Mucosa of descending colon (tissue), 3 donors: ENCODE measurements around the gene HS6ST1. TPM values are rescaled to one million over a fixed set of nuclear protein-coding genes. Genes with fewer than 3 reads are reported as not detected.

Source experiments
- ATAC-seq: fragments of 200-7000 bp; cut with Tn5 transposase; one replicate; pipeline ENCODE4 v1.9.1; 2020; ENCODE audit warnings: mild to moderate bottlenecking, moderate library complexity
- DNase-seq, 3 donors: peaks; one replicate each; pipeline ENCODE4 v3.0.0-alpha.2; 2020
- H3K36me3 ChIP-seq: fragments of 200-600 bp; one replicate; pipeline ENCODE4 v1.8.0; 2021; ENCODE audit warnings: low read depth, mild to moderate bottlenecking
- H3K4me1 ChIP-seq: fragments of 200-600 bp; one replicate; pipeline ENCODE4 v1.8.0; 2021; ENCODE audit warnings: low read depth, mild to moderate bottlenecking
- H3K4me3 ChIP-seq: fragments of 200-600 bp; one replicate; pipeline ENCODE4 v1.8.0; 2021; ENCODE audit warnings: mild to moderate bottlenecking
- H3K9me3 ChIP-seq: fragments of 200-600 bp; one replicate; pipeline ENCODE4 v1.8.0; 2021; ENCODE audit warnings: mild to moderate bottlenecking
- intact Hi-C, 2 donors: fragments of 100-400 bp; cut with DNase I in 1 of 2; cut with micrococcal nuclease in 1 of 2; formaldehyde crosslinking; loops; one replicate each; pipeline versions ENCODE4 v1.11.0 to v1.11.1; 2022; cut with DNase I, micrococcal nuclease
- total RNA-seq, 3 donors: library from RNA; stranded (reverse); fragmentation: NEBNext Ultra II Directional in 2 of 3; extraction: Animal tissue kit (Norgen Biotek cat#: 25700) in 2 of 3; gene quantifications; one replicate each; pipeline versions ENCODE4 v1.2.1 to v1.2.4, GENCODE V29; 2021 to 2023
- TF ChIP-seq, protein P1 (sequence below): fragments of 200-600 bp; IDR thresholded peaks from one replicate; pipeline ENCODE4 v1.8.0; 2022; ENCODE audit warnings: antibody characterized with exemption, mild to moderate bottlenecking
- donor health status: DM: no; HTN: no; CAD: no; lungs with moderate emphysema.
- donor health status: DM: no; HTN: no; CAD: no.
- donor health status: DM: no; HTN: yes; CAD: no.

HS6ST1 gene
- total RNA-seq, 3 donors from 2014 or later: 30.8 to 39.6 (median 32.2) TPM

DNA sequence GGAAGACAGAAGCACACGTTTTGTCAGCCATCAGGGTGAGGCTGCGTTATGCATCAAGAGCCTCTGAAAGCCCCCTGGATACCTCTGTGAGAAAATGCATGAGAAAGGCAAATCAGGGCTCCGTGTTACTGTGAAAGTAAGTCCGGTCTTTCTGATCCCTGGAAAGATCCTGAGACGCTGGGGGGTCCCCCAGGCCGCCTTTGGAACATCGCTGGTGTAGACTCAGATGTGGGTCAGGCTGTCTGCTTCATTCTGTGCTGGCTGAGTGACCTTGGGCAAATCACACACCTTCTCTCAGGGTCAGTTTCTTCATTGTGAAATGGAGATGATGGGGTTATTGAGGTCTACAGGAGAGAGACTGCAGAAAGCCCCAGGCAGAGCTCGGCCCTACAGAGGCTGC lies 42.0 kb upstream of the HS6ST1 start:
- no peak for ATAC-seq
- intact Hi-C loops: no loop called here
- Histone ChIP-seq H3K4me3 (no peak overlapping the region), H3K4me1 (no peaks in the 10 kb centered on the region), H3K9me3 (no peaks in the 10 kb centered on the region), H3K36me3 (no peaks in the 10 kb centered on the region)
- no peak for DNase-seq
- TF ChIP-seq, protein P1, sequence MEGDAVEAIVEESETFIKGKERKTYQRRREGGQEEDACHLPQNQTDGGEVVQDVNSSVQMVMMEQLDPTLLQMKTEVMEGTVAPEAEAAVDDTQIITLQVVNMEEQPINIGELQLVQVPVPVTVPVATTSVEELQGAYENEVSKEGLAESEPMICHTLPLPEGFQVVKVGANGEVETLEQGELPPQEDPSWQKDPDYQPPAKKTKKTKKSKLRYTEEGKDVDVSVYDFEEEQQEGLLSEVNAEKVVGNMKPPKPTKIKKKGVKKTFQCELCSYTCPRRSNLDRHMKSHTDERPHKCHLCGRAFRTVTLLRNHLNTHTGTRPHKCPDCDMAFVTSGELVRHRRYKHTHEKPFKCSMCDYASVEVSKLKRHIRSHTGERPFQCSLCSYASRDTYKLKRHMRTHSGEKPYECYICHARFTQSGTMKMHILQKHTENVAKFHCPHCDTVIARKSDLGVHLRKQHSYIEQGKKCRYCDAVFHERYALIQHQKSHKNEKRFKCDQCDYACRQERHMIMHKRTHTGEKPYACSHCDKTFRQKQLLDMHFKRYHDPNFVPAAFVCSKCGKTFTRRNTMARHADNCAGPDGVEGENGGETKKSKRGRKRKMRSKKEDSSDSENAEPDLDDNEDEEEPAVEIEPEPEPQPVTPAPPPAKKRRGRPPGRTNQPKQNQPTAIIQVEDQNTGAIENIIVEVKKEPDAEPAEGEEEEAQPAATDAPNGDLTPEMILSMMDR: no peak

DNA sequence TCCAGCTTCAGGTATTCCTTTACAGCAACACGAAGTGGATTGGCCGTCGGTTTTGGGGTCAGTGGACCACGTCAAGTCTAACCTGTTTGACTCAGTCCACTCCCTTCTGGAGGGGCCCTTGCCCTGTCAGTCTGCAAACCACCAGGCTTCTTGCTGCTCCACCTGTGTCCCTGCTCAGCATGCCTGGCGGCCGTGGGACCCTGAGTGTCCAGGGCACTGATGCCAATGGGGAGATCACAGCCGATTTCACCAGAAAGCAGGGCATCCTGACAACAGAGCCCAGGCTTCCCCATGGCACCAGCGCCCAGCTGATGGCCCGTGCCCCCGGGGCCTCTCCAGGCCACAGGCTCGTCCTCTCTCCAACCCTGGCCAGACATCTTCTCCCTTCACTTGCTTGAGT lies 41.2 kb upstream of the HS6ST1 start:
- DNase-seq (no peak), ATAC-seq (no peak)
- H3K36me3 ChIP-seq: no peaks in the 10 kb centered on the region
- H3K4me3 ChIP-seq: no peak overlapping the region
- H3K9me3 ChIP-seq: no peaks in the 10 kb centered on the region
- TF ChIP-seq, protein P1: no peak
- H3K4me1 ChIP-seq: no peaks in the 10 kb centered on the region
- intact Hi-C loops: no loop called here

DNA sequence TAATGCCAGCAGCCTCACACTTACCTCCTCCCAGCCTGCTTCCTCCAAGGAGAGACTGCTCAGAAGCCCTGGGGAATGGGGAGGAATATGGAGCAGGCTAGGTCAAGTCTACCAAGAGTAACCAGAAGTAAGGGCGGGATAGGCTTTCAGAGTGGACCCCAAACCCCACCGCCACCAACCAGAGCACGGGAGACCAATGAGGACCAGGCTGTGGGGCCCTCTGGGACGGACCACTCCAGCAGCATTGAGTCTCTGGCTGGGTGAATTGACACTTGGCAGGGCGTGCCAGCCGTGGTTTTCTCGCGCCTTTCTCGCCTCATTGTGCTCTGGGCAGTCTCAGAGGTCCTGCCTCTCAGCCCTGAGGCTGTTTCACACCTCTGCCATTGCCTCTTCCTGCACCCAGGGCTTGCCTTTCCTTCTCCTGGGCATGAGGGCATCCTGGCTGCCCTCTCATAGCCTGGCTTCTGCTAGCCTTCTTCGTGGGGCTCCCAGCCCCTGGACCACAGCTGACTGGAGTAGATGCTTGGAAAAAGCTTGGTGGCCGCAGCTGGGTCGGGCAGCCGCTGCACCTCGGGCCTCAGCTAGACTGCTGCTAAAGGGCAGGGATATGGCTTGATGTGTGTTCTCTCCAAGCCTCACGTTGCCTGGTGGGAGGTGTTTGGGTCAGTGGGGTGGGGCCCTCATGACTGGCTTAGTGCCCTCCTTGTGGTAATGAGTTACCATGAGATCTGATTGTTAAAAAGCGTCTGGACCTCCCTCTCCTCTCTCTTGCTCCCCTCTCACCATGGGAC lies 40.5 kb upstream of the HS6ST1 start:
- DNase-seq: no peak
- no peak overlapping the region for H3K4me3 ChIP-seq
- TF ChIP-seq, protein P1: no peak

DNA sequence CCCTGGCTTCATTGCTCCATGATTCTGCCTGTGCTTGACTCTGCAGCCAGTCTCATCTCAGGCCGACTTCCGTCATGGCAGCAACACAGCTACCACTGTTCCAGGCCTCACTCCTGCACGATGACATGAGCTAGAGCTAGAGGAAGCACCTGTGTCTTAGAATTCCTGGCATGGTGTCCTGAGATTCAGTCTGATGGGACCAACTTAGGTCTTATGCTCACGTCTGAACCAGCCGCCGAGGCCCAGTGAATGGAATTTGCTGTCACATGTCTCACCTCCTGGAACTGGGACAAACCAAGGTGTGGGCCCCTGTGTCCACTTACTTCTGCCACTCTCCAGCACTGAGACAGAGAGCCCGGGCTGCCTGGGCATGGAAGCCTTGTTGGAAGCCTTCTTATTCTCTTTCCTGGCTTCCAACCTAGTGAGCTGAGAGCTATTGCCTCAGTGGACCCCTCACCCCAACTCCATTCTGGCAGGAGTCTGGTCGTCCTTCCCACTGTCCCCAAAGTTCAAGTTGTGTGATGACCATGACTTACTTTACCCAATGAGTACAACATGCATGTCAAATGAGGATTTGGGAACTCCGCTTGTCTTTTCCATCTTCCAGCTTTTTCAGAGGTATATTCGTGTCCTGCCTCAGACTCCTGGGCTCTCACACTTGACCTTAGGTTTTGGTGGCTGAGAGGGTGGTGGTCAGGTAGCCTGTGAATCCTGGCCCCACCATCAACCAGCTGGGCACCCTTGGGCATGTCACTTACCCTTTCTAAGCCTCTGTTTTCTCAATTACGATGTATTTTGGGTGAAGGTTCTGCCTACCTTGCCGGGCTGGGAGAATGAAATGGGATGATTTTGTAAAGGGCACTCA lies 39.1 kb upstream of the HS6ST1 start:
- ATAC-seq (no peak), DNase-seq (no peak)
- intact Hi-C loops: no loop called here
- TF ChIP-seq, protein P1: no peak
- Histone ChIP-seq H3K4me1 (no peaks in the 10 kb centered on the region), H3K4me3 (no peak overlapping the region), H3K36me3 (no peaks in the 10 kb centered on the region), H3K9me3 (no peaks in the 10 kb centered on the region)

More for the DNA sequence above, 40.5 kb upstream of the HS6ST1 start:
- ATAC-seq: no peak
- intact Hi-C loops: no loop called here
- Histone ChIP-seq H3K4me1 (no peaks in the 10 kb centered on the region), H3K36me3 (no peaks in the 10 kb centered on the region), H3K9me3 (no peaks in the 10 kb centered on the region)

DNA sequence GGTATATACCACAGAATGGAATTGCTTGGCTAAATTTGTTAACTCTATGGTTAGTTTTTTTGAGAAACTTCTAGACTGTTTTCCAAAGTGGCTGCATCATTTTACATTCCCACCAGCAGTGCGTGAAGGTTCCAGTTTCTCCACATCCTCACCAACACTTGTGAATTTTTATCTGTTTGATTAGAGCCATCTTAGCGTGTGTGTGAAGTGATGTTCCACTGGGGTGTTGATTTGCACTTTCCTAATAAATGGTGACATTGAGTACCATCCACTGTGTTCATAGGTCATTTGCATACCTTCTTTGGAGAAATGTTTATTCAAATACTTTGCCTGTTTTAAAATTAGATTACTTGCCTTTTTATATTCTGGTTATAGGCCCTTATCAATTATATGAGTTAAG lies 37.5 kb upstream of the HS6ST1 start:
- no peak for DNase-seq
- Histone ChIP-seq H3K9me3 (no peaks in the 10 kb centered on the region), H3K4me1 (no peaks in the 10 kb centered on the region), H3K36me3 (no peaks in the 10 kb centered on the region), H3K4me3 (no peak overlapping the region)
- no peak for ATAC-seq
- intact Hi-C loops: no loop called here
- TF ChIP-seq, protein P1: no peak
